Esophagus squamous epithelium (tissue), 4 donors: ENCODE measurements around the gene ZDHHC18.

Experiments used
- POLR2A ChIP-seq, 4 donors: fragments of 450-650 bp; IDR thresholded peaks; one replicate each; pipeline ENCODE4 v1.6.1; 2017; ENCODE audit warnings: antibody characterized with exemption in 4 of 4, mild to moderate bottlenecking in 4 of 4, moderate library complexity in 3 of 4
- TF ChIP-seq, protein P1 (sequence below), 6 experiments: fragments of 450-650 bp in 4 of 6; fragments of 200-600 bp in 2 of 6; sonication (generic) in 2 of 6; IDR thresholded peaks; one replicate each; pipeline ENCODE4 v1.5.1; 2016 to 2019; ENCODE audit warnings: antibody characterized with exemption in 6 of 6, mild to moderate bottlenecking in 4 of 6, moderate library complexity in 4 of 6

DNA sequence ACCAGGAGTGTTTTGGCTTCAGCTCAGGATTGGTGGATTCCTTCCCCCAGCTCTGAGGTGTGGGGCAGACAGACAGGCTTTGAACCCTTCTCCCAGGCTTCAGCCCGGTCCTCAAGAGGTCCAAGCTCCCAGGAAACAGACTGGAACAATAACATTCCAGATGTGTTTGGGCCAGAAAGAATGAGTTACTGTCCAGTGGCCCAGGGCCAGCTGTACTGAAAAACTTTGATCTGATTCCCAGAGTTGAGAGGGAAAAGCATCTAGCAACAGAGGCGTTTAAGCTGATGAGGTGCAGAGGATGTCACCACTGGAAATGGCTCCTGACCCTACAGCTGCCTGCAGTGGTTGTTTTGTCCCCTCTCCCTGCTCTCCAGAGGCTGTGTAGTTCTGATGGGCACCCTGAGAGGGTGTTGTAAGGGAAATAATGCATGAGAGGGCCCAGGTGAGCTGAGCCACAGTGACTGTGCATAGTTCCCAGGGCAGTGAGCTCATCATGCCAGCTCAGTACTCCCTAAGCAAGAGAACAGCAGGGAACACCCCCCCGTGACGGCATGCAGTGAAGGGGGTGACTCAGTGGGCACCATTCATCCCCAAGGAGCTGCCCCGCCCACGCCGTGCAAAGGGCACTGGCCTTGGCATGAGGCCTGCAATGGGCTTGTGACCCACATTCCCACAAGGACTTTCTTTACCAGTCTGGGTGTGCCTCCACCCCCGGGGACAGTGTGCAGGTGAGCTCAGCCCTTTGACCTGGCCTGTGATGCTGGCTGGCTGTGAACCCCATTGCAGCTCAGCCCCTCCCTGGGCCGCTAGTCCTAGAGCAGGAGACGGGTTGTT is 22.7 kb downstream of the ZDHHC18 start:
- TF ChIP-seq, protein P1, sequence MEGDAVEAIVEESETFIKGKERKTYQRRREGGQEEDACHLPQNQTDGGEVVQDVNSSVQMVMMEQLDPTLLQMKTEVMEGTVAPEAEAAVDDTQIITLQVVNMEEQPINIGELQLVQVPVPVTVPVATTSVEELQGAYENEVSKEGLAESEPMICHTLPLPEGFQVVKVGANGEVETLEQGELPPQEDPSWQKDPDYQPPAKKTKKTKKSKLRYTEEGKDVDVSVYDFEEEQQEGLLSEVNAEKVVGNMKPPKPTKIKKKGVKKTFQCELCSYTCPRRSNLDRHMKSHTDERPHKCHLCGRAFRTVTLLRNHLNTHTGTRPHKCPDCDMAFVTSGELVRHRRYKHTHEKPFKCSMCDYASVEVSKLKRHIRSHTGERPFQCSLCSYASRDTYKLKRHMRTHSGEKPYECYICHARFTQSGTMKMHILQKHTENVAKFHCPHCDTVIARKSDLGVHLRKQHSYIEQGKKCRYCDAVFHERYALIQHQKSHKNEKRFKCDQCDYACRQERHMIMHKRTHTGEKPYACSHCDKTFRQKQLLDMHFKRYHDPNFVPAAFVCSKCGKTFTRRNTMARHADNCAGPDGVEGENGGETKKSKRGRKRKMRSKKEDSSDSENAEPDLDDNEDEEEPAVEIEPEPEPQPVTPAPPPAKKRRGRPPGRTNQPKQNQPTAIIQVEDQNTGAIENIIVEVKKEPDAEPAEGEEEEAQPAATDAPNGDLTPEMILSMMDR (IDR thresholded peaks at IDR 0.05): no peak
- TF ChIP-seq POLR2A (IDR thresholded peaks at IDR 0.05): no peak
